Measurements from ENCODE around the gene TPM1. TPM values are rescaled to one million over a fixed set of nuclear protein-coding genes. Genes with fewer than 3 reads are reported as not detected.

The TPM1 gene
- total RNA-seq, 1 experiment from 2014 or later, result 298 TPM

DNA sequence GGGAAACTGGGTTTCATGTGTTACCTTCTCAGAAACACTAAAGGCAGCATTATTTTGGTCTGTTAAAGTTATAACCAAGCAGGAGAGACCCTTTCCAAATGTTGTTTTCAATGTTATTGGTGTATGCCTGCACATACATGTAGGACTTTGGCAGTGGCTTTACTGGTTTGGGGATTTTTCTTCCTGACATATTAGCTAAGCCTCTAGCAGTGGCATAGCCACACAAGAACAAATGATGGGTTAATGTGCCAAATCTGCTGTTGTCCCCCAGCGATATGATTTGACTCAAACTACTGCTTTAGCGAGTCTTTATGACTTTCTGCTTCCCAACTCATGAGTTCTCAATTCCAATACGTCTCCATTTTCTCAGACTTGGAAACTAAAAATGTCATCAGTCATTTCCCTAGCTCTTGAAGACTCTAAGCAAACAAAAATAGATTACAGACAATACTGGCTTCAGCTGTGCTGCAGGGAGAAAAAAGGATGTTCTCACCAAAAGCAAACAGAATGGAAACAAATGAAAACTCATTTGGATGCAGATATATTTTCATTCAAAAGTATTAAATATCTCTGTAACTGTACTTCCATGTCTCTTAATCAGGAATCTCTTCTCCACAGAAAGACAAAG is 29.6 kb downstream of the TPM1 start:
- H3K9me3 ChIP-seq (ENCODE audit: control insufficient read depth, insufficient read depth, low read depth, low read length), result no peaks in the 10 kb centered on the region
- no TSS peak for BruUV-seq (replicated peaks)
- H3K27ac ChIP-seq (ENCODE audit: low read length), result no peak overlapping the region

GRCh38 chr15:63072809-63073277 is 30.3 kb downstream of the TPM1 start:
- no peak for TF ChIP-seq SIN3A (IDR thresholded peaks at IDR 0.05; ENCODE audit: borderline replicate concordance, insufficient read depth, low read depth, low read length)
- TF ChIP-seq POLR2AphosphoS5 (IDR thresholded peaks at IDR 0.05; ENCODE audit: low read depth, low read length), result peak; percentile 15; the same call in 1 of the 2 replicates
- peaks cover 6% of the 10 kb centered on the region; the same call in 1 of the 2 replicates for H3K4me1 ChIP-seq (ENCODE audit: control insufficient read depth, insufficient read depth, low read length)
- H3K27me3 ChIP-seq (ENCODE audit: control insufficient read depth, insufficient read depth, low read length), result no peaks in the 10 kb centered on the region
- POLR2A ChIA-PET, result no interaction called here
- in situ Hi-C loops (cut with HindIII; ENCODE audit: low pct_unique_long_range_greater_than_20kb, low sequenced_read_pairs) (no loop called here), intact Hi-C loops (cut with micrococcal nuclease; ENCODE audit: unreplicated experiment) (no loop called here)
- no peaks in the 10 kb centered on the region for H3K9me3 ChIP-seq (ENCODE audit: control insufficient read depth, insufficient read depth, low read depth, low read length)
- H3K36me3 ChIP-seq (ENCODE audit: control insufficient read depth, insufficient read depth, low read length), result peaks cover 2% of the 10 kb centered on the region
- no peak for ATAC-seq
- CTCF ChIA-PET, result interaction anchor here (0.7 kb wide), 1 partner anchor 9 kb away, joined by 6 read pairs; no protein-coding TSS in a partner anchor
- DNase-seq (ENCODE audit: low read depth, low spot score), result no peak
- no TSS peak for BruUV-seq (replicated peaks)
- H3K4me3 ChIP-seq (ENCODE audit: low read depth in 2 of 2, low read length in 2 of 2), result no peak overlapping the region
- H3K27ac ChIP-seq (ENCODE audit: low read length), result no peak overlapping the region

More for the DNA sequence above, 29.6 kb downstream of the TPM1 start:
- ChIA-PET POLR2A (no interaction called here), CTCF (no interaction called here)
- no peak for DNase-seq (ENCODE audit: low read depth, low spot score)
- intact Hi-C loops (cut with micrococcal nuclease; ENCODE audit: unreplicated experiment), result no loop called here
- Histone ChIP-seq H3K36me3 (ENCODE audit: control insufficient read depth, insufficient read depth, low read length) (peaks cover 2% of the 10 kb centered on the region), H3K27me3 (ENCODE audit: control insufficient read depth, insufficient read depth, low read length) (no peaks in the 10 kb centered on the region), H3K4me3 (ENCODE audit: low read depth in 2 of 2, low read length in 2 of 2) (no peak overlapping the region), H3K4me1 (ENCODE audit: control insufficient read depth, insufficient read depth, low read length) (peaks cover 6% of the 10 kb centered on the region; the same call in 1 of the 2 replicates)
- TF ChIP-seq REST (IDR thresholded peaks at IDR 0.05; ENCODE audit: insufficient read depth in 1 of 2, low read depth in 2 of 2, low read length in 1 of 2), result no peak
- TF ChIP-seq POLR2AphosphoS5 (IDR thresholded peaks at IDR 0.05; ENCODE audit: low read depth, low read length), result no peak
- TF ChIP-seq, protein P1, sequence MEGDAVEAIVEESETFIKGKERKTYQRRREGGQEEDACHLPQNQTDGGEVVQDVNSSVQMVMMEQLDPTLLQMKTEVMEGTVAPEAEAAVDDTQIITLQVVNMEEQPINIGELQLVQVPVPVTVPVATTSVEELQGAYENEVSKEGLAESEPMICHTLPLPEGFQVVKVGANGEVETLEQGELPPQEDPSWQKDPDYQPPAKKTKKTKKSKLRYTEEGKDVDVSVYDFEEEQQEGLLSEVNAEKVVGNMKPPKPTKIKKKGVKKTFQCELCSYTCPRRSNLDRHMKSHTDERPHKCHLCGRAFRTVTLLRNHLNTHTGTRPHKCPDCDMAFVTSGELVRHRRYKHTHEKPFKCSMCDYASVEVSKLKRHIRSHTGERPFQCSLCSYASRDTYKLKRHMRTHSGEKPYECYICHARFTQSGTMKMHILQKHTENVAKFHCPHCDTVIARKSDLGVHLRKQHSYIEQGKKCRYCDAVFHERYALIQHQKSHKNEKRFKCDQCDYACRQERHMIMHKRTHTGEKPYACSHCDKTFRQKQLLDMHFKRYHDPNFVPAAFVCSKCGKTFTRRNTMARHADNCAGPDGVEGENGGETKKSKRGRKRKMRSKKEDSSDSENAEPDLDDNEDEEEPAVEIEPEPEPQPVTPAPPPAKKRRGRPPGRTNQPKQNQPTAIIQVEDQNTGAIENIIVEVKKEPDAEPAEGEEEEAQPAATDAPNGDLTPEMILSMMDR (IDR thresholded peaks at IDR 0.05), result no peak
- no peak for TF ChIP-seq TCF7L2 (IDR thresholded peaks at IDR 0.05; ENCODE audit: low read depth, low read length)
- TF ChIP-seq SIN3A (IDR thresholded peaks at IDR 0.05; ENCODE audit: borderline replicate concordance, insufficient read depth, low read depth, low read length), result no peak
- in situ Hi-C loops (cut with HindIII; ENCODE audit: low pct_unique_long_range_greater_than_20kb, low sequenced_read_pairs), result no loop called here
- no peak for ATAC-seq

All from Panc1 (cell line).